Umbilical cord (tissue), 2 donors: Measurements from ENCODE around the gene C2CD3. TPM values are rescaled to one million over a fixed set of nuclear protein-coding genes. Genes with fewer than 3 reads are reported as not detected.
"Not testable (repeated sequence)": the region's sequence is repeated elsewhere in the genome, so short reads cannot be mapped to it uniquely, and the experiment has no call there.

Experiments used
- DNase-seq: peaks from one replicate; pipeline ENCODE4 v3.0.0-alpha.2; 2015; ENCODE audit warnings: low spot score
- total RNA-seq: library from RNA; depleted of rRNA; stranded (reverse); fragments of >200 nt; gene quantifications from one replicate; pipeline ENCODE4 v1.2.3, GENCODE V29; 2014; ENCODE audit warnings: low replicate concordance; ENCODE audit not compliant: insufficient read depth

C2CD3 gene
- total RNA-seq, 1 donor from 2014 or later, result 19.7 TPM

GRCh38 chr11:74116719-74117118 lies 54.1 kb downstream of the C2CD3 start:
- DNase-seq, result no peak

GRCh38 chr11:74112877-74113276 lies 57.9 kb downstream of the C2CD3 start:
- DNase-seq, result no peak

- no peak for DNase-seq
Measured at GRCh38 chr11:74106124-74106523, 64.7 kb downstream of the C2CD3 start.

- DNase-seq, result no peak
Measured at GRCh38 chr11:74102321-74102720, 68.5 kb downstream of the C2CD3 start.

- no peak for DNase-seq
Measured at GRCh38 chr11:74100735-74101134, 70.1 kb downstream of the C2CD3 start.

- peak; percentile 28 for DNase-seq
Measured at GRCh38 chr11:74100231-74100630, 70.6 kb downstream of the C2CD3 start.

- no peak for DNase-seq
Measured at GRCh38 chr11:74097686-74098237, 73.0 kb downstream of the C2CD3 start.

- DNase-seq, result no peak
Measured at GRCh38 chr11:74094393-74094792, 76.4 kb downstream of the C2CD3 start.

GRCh38 chr11:74092425-74092824 lies 78.4 kb downstream of the C2CD3 start:
- DNase-seq, result no peak

GRCh38 chr11:74091549-74091948 lies 79.3 kb downstream of the C2CD3 start:
- no peak for DNase-seq

- DNase-seq, result no peak
Measured at GRCh38 chr11:74090701-74091100, 80.1 kb downstream of the C2CD3 start.

GRCh38 chr11:74086242-74086884 lies 84.4 kb downstream of the C2CD3 start:
- peak; percentile 57 for DNase-seq

- DNase-seq, result peak; percentile 36
Measured at GRCh38 chr11:74085542-74085892, 85.3 kb downstream of the C2CD3 start.

- DNase-seq, result no peak
Measured at GRCh38 chr11:74084796-74085541, 85.8 kb downstream of the C2CD3 start.

GRCh38 chr11:74083927-74084326 lies 86.9 kb downstream of the C2CD3 start:
- not testable (repeated sequence) for DNase-seq

- DNase-seq, result no peak
Measured at GRCh38 chr11:74081428-74081827, 89.4 kb downstream of the C2CD3 start.

GRCh38 chr11:74077193-74077592 lies 93.6 kb downstream of the C2CD3 start:
- DNase-seq, result no peak

- no peak for DNase-seq
Measured at GRCh38 chr11:74072721-74073120, 98.1 kb downstream of the C2CD3 start.

GRCh38 chr11:74072286-74072685 lies 98.5 kb downstream of the C2CD3 start:
- DNase-seq, result no peak

- no peak for DNase-seq
Measured at GRCh38 chr11:74070723-74071492, 99.9 kb downstream of the C2CD3 start.

- peak; percentile 60 for DNase-seq
Measured at GRCh38 chr11:74069146-74070046, 101.4 kb downstream of the C2CD3 start.
